ENCODE data around the gene PRDM16. TPM values are rescaled to one million over a fixed set of nuclear protein-coding genes. Genes with fewer than 3 reads are reported as not detected.

Gene PRDM16
- polyA plus RNA-seq, 1 donor (not counting 4 experiments of a cell fraction or from before 2014, with no cell fraction given) = 0.05 TPM

DNA sequence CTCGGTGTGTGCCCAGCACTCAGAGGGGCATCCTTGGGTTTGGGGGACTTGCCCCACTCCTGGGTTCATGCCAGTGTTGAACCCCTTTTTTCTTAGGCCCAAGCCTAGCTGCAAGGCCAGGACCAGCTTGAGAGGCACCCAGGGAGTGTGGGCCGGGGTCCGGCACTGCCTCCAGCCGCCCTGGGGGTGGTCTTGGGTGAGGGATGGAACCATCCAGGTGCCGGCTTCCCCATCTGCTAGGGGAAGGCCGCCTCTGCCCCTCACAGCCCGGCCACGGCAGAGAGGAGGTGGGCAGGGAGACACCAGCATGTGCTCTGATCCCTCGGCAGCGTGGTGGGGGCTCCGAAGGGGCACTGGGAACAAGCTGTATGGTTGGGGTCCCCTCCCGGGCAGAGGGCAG, 335.3 kb downstream of the PRDM16 start:
- peaks cover 11% of the 10 kb centered on the region for H3K27me3 ChIP-seq (ENCODE audit: control insufficient read depth, extremely low read depth, insufficient read depth, low read length)
- dilution Hi-C loops (cut with MboI; ENCODE audit: extremely low pct_ligation_motif_present, low sequenced_read_pairs) = loop anchor here (25.0 kb wide), 1 partner anchor 992 kb away; the partner anchor contains the start of gene PEX10
- H3K27ac ChIP-seq (ENCODE audit: control insufficient read depth, insufficient read depth, low read length) = no peak overlapping the region
- H3K79me2 ChIP-seq (ENCODE audit: control insufficient read depth, insufficient read depth, low read length) = no peaks in the 10 kb centered on the region
- H2AFZ ChIP-seq (ENCODE audit: control insufficient read depth, low read length) = no peak overlapping the region
- FAIRE-seq = no peak
- H4K20me1 ChIP-seq (ENCODE audit: control insufficient read depth, extremely low read depth, insufficient read depth, low read length) = no peaks in the 10 kb centered on the region
- no peaks in the 10 kb centered on the region for H3K9me3 ChIP-seq (ENCODE audit: control insufficient read depth, low read depth, low read length)
- H3K36me3 ChIP-seq (ENCODE audit: control insufficient read depth in 2 of 2, extremely low read depth in 1 of 2, insufficient read depth in 2 of 2, low read length in 2 of 2) = no peaks in the 10 kb centered on the region
- H3K4me3 ChIP-seq (ENCODE audit: control insufficient read depth in 2 of 3, extremely low read depth in 1 of 3, insufficient read depth in 2 of 3, low read depth in 1 of 3, low read length in 3 of 3) = no peak overlapping the region
- no peak overlapping the region for H3K9ac ChIP-seq (ENCODE audit: control insufficient read depth, extremely low read depth, insufficient read depth, low read length)
- no peak overlapping the region for H3K4me2 ChIP-seq (ENCODE audit: control insufficient read depth, extremely low read depth, insufficient read depth, low read depth, low read length)
- TF ChIP-seq EZH2 (IDR thresholded peaks at IDR 0.05; ENCODE audit: low read length) = no peak
- no peak for TF ChIP-seq CTCF (optimal IDR thresholded peaks at IDR 0.05 in 1 of 3, IDR thresholded peaks at IDR 0.05 in 1 of 3, conservative IDR thresholded peaks at IDR 0.05 in 1 of 3; ENCODE audit: extremely low read depth in 1 of 3, insufficient read depth in 2 of 3, low read length in 3 of 3)
- H3K4me1 ChIP-seq (ENCODE audit: control insufficient read depth, extremely low read depth, insufficient read depth, low read length) = peaks cover 6% of the 10 kb centered on the region
- DNase-seq (ENCODE audit: low read depth, low spot score) = no peak
- H3K9me1 ChIP-seq (ENCODE audit: control insufficient read depth, extremely low read depth, insufficient read depth, low read length) = no peaks in the 10 kb centered on the region

DNA sequence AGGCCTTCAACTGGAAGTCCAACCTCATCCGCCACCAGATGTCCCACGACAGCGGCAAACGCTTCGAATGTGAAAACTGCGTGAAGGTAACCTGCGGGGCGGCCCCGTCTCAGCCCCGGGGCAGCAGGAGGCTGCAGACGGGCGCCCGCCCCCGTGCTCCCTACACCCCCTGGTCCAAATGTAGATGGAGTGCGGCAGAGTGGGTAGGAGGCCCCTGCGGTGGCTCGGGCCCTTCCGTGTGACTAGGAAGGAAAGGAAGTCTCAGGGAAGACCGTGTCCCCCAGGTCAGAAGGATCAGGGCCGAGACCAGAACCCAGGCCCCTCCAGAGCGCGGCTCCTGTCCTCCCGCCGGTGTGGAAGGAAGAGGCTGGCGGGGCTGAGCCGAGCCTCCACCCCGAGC, 335.8 kb downstream of the PRDM16 start:
- peaks cover 10% of the 10 kb centered on the region for H3K27me3 ChIP-seq (ENCODE audit: control insufficient read depth, extremely low read depth, insufficient read depth, low read length)
- H3K79me2 ChIP-seq (ENCODE audit: control insufficient read depth, insufficient read depth, low read length) = no peaks in the 10 kb centered on the region

More for the DNA sequence above, 335.8 kb downstream of the PRDM16 start:
- Histone ChIP-seq H3K4me3 (ENCODE audit: control insufficient read depth in 2 of 3, extremely low read depth in 1 of 3, insufficient read depth in 2 of 3, low read depth in 1 of 3, low read length in 3 of 3) (no peak overlapping the region), H3K36me3 (ENCODE audit: control insufficient read depth in 2 of 2, extremely low read depth in 1 of 2, insufficient read depth in 2 of 2, low read length in 2 of 2) (no peaks in the 10 kb centered on the region), H2AFZ (ENCODE audit: control insufficient read depth, low read length) (peak overlapping the region; percentile 71), H3K27ac (ENCODE audit: control insufficient read depth, insufficient read depth, low read length) (no peak overlapping the region), H3K9me3 (ENCODE audit: control insufficient read depth, low read depth, low read length) (no peaks in the 10 kb centered on the region), H3K4me1 (ENCODE audit: control insufficient read depth, extremely low read depth, insufficient read depth, low read length) (peaks cover 6% of the 10 kb centered on the region), H4K20me1 (ENCODE audit: control insufficient read depth, extremely low read depth, insufficient read depth, low read length) (no peaks in the 10 kb centered on the region), H3K9ac (ENCODE audit: control insufficient read depth, extremely low read depth, insufficient read depth, low read length) (no peak overlapping the region), H3K4me2 (ENCODE audit: control insufficient read depth, extremely low read depth, insufficient read depth, low read depth, low read length) (no peak overlapping the region), H3K9me1 (ENCODE audit: control insufficient read depth, extremely low read depth, insufficient read depth, low read length) (no peaks in the 10 kb centered on the region)
- dilution Hi-C loops (cut with MboI; ENCODE audit: extremely low pct_ligation_motif_present, low sequenced_read_pairs) = loop anchor here (25.0 kb wide), 1 partner anchor 992 kb away; the partner anchor contains the start of gene PEX10
- TF ChIP-seq EZH2 (IDR thresholded peaks at IDR 0.05; ENCODE audit: low read length) = no peak
- no peak for TF ChIP-seq CTCF (optimal IDR thresholded peaks at IDR 0.05 in 1 of 3, IDR thresholded peaks at IDR 0.05 in 1 of 3, conservative IDR thresholded peaks at IDR 0.05 in 1 of 3; ENCODE audit: extremely low read depth in 1 of 3, insufficient read depth in 2 of 3, low read length in 3 of 3)
- FAIRE-seq (no peak), DNase-seq (ENCODE audit: low read depth, low spot score) (no peak)
